Mammary epithelial cell (primary cell): ENCODE data around the gene MRO.

Experiments used
- EZH2 ChIP-seq: IDR thresholded peaks from 2 replicates; pipeline ENCODE4 v1.6.1; 2012; ENCODE audit warnings: low read length, inconsistent platforms, borderline replicate concordance
- TF ChIP-seq, protein P1 (sequence below), 2 donors: IDR thresholded peaks in 1 of 2; conservative IDR thresholded peaks in 1 of 2; 2 replicates each; pipeline ENCODE4 v1.5.1; 2011 to 2012; ENCODE audit warnings: inconsistent platforms in 2 of 2, low read length in 2 of 2, mild to moderate bottlenecking in 2 of 2, control low read depth in 1 of 2, low read depth in 1 of 2; ENCODE audit not compliant: insufficient read depth in 1 of 2; ENCODE audit errors: extremely low read depth in 1 of 2

DNA sequence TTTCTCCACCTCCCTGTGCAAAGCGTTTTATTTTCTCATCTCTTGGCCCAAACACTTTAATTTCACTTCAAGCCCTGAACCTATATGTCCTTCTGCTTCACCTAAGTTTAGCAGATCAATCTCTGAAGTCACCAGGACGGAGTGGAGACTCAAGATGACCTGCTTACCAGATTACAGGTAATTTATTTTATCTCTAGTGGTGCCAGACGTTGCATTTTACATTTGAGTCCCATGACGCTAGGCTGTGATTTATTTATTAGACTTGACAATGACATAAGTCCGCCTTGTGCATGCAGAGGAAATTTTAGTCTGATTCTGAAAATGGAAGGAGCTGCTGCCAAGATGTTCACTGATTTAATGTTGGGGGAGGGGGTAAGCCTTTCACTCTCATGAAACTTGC is 73.9 kb downstream of the MRO start:
- TF ChIP-seq, protein P1, sequence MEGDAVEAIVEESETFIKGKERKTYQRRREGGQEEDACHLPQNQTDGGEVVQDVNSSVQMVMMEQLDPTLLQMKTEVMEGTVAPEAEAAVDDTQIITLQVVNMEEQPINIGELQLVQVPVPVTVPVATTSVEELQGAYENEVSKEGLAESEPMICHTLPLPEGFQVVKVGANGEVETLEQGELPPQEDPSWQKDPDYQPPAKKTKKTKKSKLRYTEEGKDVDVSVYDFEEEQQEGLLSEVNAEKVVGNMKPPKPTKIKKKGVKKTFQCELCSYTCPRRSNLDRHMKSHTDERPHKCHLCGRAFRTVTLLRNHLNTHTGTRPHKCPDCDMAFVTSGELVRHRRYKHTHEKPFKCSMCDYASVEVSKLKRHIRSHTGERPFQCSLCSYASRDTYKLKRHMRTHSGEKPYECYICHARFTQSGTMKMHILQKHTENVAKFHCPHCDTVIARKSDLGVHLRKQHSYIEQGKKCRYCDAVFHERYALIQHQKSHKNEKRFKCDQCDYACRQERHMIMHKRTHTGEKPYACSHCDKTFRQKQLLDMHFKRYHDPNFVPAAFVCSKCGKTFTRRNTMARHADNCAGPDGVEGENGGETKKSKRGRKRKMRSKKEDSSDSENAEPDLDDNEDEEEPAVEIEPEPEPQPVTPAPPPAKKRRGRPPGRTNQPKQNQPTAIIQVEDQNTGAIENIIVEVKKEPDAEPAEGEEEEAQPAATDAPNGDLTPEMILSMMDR (conservative IDR thresholded peaks at IDR 0.05 in 1 of 2, IDR thresholded peaks at IDR 0.05 in 1 of 2; ENCODE audit: extremely low read depth in 1 of 2, insufficient read depth in 1 of 2, low read depth in 1 of 2, low read length in 2 of 2): no peak
- no peak for TF ChIP-seq EZH2
